GM23338 (cell line): Measurements from ENCODE around the gene TMEM175. TPM values are rescaled to one million over a fixed set of nuclear protein-coding genes. Genes with fewer than 3 reads are reported as not detected.

ENCODE experiments used
- ATAC-seq: fragments of 200-7000 bp; cut with Tn5 transposase; 3 replicates; pipeline ENCODE4 v1.9.1; 2020
- DNase-seq: peaks from one replicate; pipeline ENCODE4 v3.0.0-alpha.2; 2015; ENCODE audit warnings: low spot score
- H2AFZ ChIP-seq: fragments of 200-600 bp; sonication (generic); 2 replicates; pipeline ENCODE4 v1.8.0; 2016; ENCODE audit warnings: antibody characterized with exemption, mild to moderate bottlenecking, moderate library complexity
- H3F3A ChIP-seq: fragments of 200-600 bp; sonication (generic); replicated peaks from 2 replicates; pipeline ENCODE4 v1.8.0; 2017; ENCODE audit warnings: antibody characterized with exemption, mixed run types, low read depth
- H3K27ac ChIP-seq: fragments of 200-600 bp; sonication (generic); 2 replicates; pipeline ENCODE4 v1.6.1; 2016; ENCODE audit warnings: low read depth
- H3K27me3 ChIP-seq: fragments of 200-600 bp; sonication (generic); 2 replicates; pipeline ENCODE4 v1.8.0; 2016; ENCODE audit warnings: mild to moderate bottlenecking, mixed run types, moderate library complexity; ENCODE audit not compliant: insufficient read depth
- H3K36me3 ChIP-seq: fragments of 200-600 bp; sonication (generic); 2 replicates; pipeline ENCODE4 v1.8.0; 2016; ENCODE audit warnings: mild to moderate bottlenecking; ENCODE audit not compliant: insufficient read depth
- H3K4me1 ChIP-seq: fragments of 200-600 bp; sonication (generic); 2 replicates; pipeline ENCODE4 v1.8.0; 2016; ENCODE audit warnings: mild to moderate bottlenecking, moderate library complexity; ENCODE audit not compliant: insufficient read depth
- H3K4me2 ChIP-seq: fragments of 200-600 bp; sonication (generic); 2 replicates; pipeline ENCODE4 v1.7.1; 2017; ENCODE audit warnings: mixed run types
- H3K4me3 ChIP-seq: fragments of 200-600 bp; sonication (generic); 2 replicates; pipeline ENCODE4 v1.6.1; 2016; ENCODE audit warnings: mixed run types
- H3K79me2 ChIP-seq: fragments of 200-600 bp; sonication (generic); replicated peaks from 2 replicates; pipeline ENCODE4 v1.8.0; 2017; ENCODE audit warnings: mild to moderate bottlenecking; ENCODE audit not compliant: insufficient read depth
- H3K9me2 ChIP-seq: fragments of 200-600 bp; sonication (generic); 2 replicates; pipeline ENCODE4 v1.8.0; 2017; ENCODE audit not compliant: insufficient read depth
- H4K20me1 ChIP-seq: fragments of 200-600 bp; sonication (generic); replicated peaks from 2 replicates; pipeline ENCODE4 v1.8.0; 2017; ENCODE audit warnings: mild to moderate bottlenecking; ENCODE audit not compliant: insufficient read depth
- H3K27ac Mint-ChIP-seq: 2 replicates; pipeline ENCODE4 v1.8.0; 2020; ENCODE audit warnings: inconsistent platforms, mild to moderate bottlenecking, moderate library complexity, mixed read lengths
- H3K27me3 Mint-ChIP-seq: 3 replicates; pipeline ENCODE4 v1.8.0; 2022; ENCODE audit warnings: low read depth, mild to moderate bottlenecking, moderate library complexity, mixed read lengths, inconsistent platforms; ENCODE audit not compliant: insufficient read depth, poor library complexity
- H3K36me3 Mint-ChIP-seq: 3 replicates; pipeline ENCODE4 v1.8.0; 2021; ENCODE audit warnings: low read depth, mild to moderate bottlenecking, inconsistent platforms, moderate library complexity, mixed read lengths
- H3K4me1 Mint-ChIP-seq: 3 replicates; pipeline ENCODE4 v1.8.0; 2020; ENCODE audit warnings: mild to moderate bottlenecking, inconsistent platforms, mixed read lengths
- H3K4me3 Mint-ChIP-seq: 3 replicates; pipeline ENCODE4 v1.8.0; 2021; ENCODE audit warnings: moderate library complexity, mild to moderate bottlenecking, inconsistent platforms, mixed read lengths
- H3K9me3 Mint-ChIP-seq: 3 replicates; pipeline ENCODE4 v1.8.0; 2020; ENCODE audit warnings: moderate library complexity, mild to moderate bottlenecking, inconsistent platforms, mixed read lengths
- CTCF ChIP-seq, 2 experiments: fragments of 200-600 bp in 1 of 2; sonication (generic) in 1 of 2; conservative IDR thresholded peaks; 2 replicates each; pipeline versions ENCODE4 v1.5.1 to v1.6.1; 2016 to 2017; ENCODE audit warnings: antibody characterized with exemption in 2 of 2, low read depth in 2 of 2, mild to moderate bottlenecking in 2 of 2, moderate library complexity in 1 of 2
- EZH2 ChIP-seq: fragments of 200-600 bp; sonication (generic); IDR thresholded peaks from one replicate; pipeline ENCODE4 v1.8.0; 2017; ENCODE audit warnings: antibody characterized with exemption, mild to moderate bottlenecking, low read depth; ENCODE audit not compliant: unreplicated experiment
- EZH2phosphoT487 ChIP-seq: fragments of 200-600 bp; sonication (generic); IDR thresholded peaks from one replicate; pipeline ENCODE4 v1.8.1; 2018; ENCODE audit warnings: antibody characterized with exemption; ENCODE audit not compliant: unreplicated experiment
- NANOG ChIP-seq: IDR thresholded peaks from 2 replicates; pipeline ENCODE4 v1.6.1; 2016; ENCODE audit warnings: antibody characterized with exemption, borderline replicate concordance
- STAT1 ChIP-seq: IDR thresholded peaks from one replicate; pipeline ENCODE4 v1.6.1; 2016; ENCODE audit warnings: antibody characterized with exemption; ENCODE audit not compliant: unreplicated experiment
- ZNF331 ChIP-seq: fragments of 250-450 bp; sonication (Bioruptor Pico); IDR thresholded peaks from 2 replicates; pipeline ENCODE4 v1.5.0; 2020; ENCODE audit warnings: low read depth, mild to moderate bottlenecking, moderate library complexity
- polyA plus RNA-seq: library from polyadenylated mRNA; unstranded; fragments of >200 nt; fragmentation: Nextera tagmentation; extraction: Ambion mirVana; gene quantifications from 2 replicates; pipeline ENCODE4 v1.2.1, GENCODE V29; 2016
- total RNA-seq: library from RNA; depleted of rRNA; stranded (reverse); fragments of >200 nt; shearing (Covaris generic); gene quantifications from 2 replicates; pipeline ENCODE4 v1.2.3, GENCODE V29; 2014
- TF ChIP-seq, protein P1 (sequence below): IDR thresholded peaks from one replicate; pipeline ENCODE4 v1.6.1; 2018; ENCODE audit warnings: antibody characterized with exemption; ENCODE audit not compliant: unreplicated experiment

The TMEM175 gene
- total and polyA plus RNA-seq, 2 experiments from 2014 or later, result 8.0 to 11.4 TPM

- no peak for TF ChIP-seq ZNF331 (CRISPR knock-in tag)
- TF ChIP-seq, protein P1, sequence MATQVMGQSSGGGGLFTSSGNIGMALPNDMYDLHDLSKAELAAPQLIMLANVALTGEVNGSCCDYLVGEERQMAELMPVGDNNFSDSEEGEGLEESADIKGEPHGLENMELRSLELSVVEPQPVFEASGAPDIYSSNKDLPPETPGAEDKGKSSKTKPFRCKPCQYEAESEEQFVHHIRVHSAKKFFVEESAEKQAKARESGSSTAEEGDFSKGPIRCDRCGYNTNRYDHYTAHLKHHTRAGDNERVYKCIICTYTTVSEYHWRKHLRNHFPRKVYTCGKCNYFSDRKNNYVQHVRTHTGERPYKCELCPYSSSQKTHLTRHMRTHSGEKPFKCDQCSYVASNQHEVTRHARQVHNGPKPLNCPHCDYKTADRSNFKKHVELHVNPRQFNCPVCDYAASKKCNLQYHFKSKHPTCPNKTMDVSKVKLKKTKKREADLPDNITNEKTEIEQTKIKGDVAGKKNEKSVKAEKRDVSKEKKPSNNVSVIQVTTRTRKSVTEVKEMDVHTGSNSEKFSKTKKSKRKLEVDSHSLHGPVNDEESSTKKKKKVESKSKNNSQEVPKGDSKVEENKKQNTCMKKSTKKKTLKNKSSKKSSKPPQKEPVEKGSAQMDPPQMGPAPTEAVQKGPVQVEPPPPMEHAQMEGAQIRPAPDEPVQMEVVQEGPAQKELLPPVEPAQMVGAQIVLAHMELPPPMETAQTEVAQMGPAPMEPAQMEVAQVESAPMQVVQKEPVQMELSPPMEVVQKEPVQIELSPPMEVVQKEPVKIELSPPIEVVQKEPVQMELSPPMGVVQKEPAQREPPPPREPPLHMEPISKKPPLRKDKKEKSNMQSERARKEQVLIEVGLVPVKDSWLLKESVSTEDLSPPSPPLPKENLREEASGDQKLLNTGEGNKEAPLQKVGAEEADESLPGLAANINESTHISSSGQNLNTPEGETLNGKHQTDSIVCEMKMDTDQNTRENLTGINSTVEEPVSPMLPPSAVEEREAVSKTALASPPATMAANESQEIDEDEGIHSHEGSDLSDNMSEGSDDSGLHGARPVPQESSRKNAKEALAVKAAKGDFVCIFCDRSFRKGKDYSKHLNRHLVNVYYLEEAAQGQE, result no peak
Observed at GRCh38 chr4:905485-906338, 26.5 kb upstream of the TMEM175 start (continued).

- peak overlapping the region; percentile 52; the same call in 1 of the 2 replicates for H3K27ac Mint-ChIP-seq
- peaks cover 8% of the 10 kb centered on the region; the same call in 1 of the 2 replicates for H3K79me2 ChIP-seq
- H3F3A ChIP-seq, result 0 out of 2 replicates have a peak, but pooled peaks cover 6% of the 10 kb centered on the region
- no peak overlapping the region for H2AFZ ChIP-seq
- peaks cover 14% of the 10 kb centered on the region for H3K27me3 Mint-ChIP-seq
- ATAC-seq (no peak), DNase-seq (no peak)
- H3K4me3 Mint-ChIP-seq, result no peak overlapping the region
- no peak overlapping the region for H3K4me3 ChIP-seq
- no peaks in the 10 kb centered on the region for H3K36me3 ChIP-seq
- H3K4me1 ChIP-seq, result peaks cover 7% of the 10 kb centered on the region; the same call in 1 of the 2 replicates
- no peak overlapping the region for H3K27ac ChIP-seq
- H3K9me2 ChIP-seq, result no peaks in the 10 kb centered on the region
- no peaks in the 10 kb centered on the region for H3K27me3 ChIP-seq
- peaks cover 6% of the 10 kb centered on the region for H3K9me3 Mint-ChIP-seq
- no peak overlapping the region for H3K4me2 ChIP-seq
- peaks cover 8% of the 10 kb centered on the region for H3K4me1 Mint-ChIP-seq
- peaks cover 23% of the 10 kb centered on the region for H3K36me3 Mint-ChIP-seq
- no peaks in the 10 kb centered on the region; the same call in 1 of the 2 replicates for H4K20me1 ChIP-seq
- TF ChIP-seq CTCF (conservative IDR thresholded peaks at IDR 0.05; ENCODE audit: low read depth in 2 of 2), result no peak
- TF ChIP-seq EZH2, result no peak
- no peak for TF ChIP-seq NANOG
- TF ChIP-seq STAT1, result no peak
- TF ChIP-seq EZH2phosphoT487, result no peak
- TF ChIP-seq, protein P1, result no peak
Observed at GRCh38 chr4:906339-907102, 25.7 kb upstream of the TMEM175 start.
